Gastrocnemius medialis (tissue), 4 donors: Measurements from ENCODE around the gene RPS6KB1. TPM values are rescaled to one million over a fixed set of nuclear protein-coding genes. Genes with fewer than 3 reads are reported as not detected.
"Not testable (repeated sequence)": the region's sequence is repeated elsewhere in the genome, so short reads cannot be mapped to it uniquely, and the experiment has no call there.

Experiments
- ATAC-seq, 2 donors: fragments of 150-250 bp; one replicate each; pipeline ENCODE4 v1.9.1; 2016
- DNase-seq, 2 donors: peaks; one replicate each; pipeline ENCODE4 v3.0.0-alpha.2; 2019
- H3K27ac ChIP-seq, 4 donors: fragments of 200-600 bp; sonication (generic); 1 replicate in 1 of 4; 2 replicates in 3 of 4; pipeline ENCODE4 v1.5.1; 2016 to 2018; ENCODE audit warnings: mild to moderate bottlenecking in 2 of 4, moderate library complexity in 1 of 4
- H3K27me3 ChIP-seq, 3 donors: fragments of 200-600 bp; sonication (generic) in 2 of 3; 1 replicate in 1 of 3; 2 replicates in 2 of 3; pipeline versions ENCODE4 v1.5.1 to v1.6.0; 2016 to 2019; ENCODE audit warnings: mild to moderate bottlenecking in 1 of 3, moderate library complexity in 1 of 3
- H3K36me3 ChIP-seq, 2 donors: fragments of 200-600 bp; sonication (generic) in 1 of 2; one replicate each; pipeline ENCODE4 v1.5.1; 2017 to 2018
- H3K4me1 ChIP-seq, 2 donors: fragments of 200-600 bp; sonication (generic) in 1 of 2; one replicate each; pipeline ENCODE4 v1.5.1; 2016 to 2017; ENCODE audit warnings: mild to moderate bottlenecking in 2 of 2
- H3K4me3 ChIP-seq, 4 donors: fragments of 200-600 bp; sonication (generic) in 3 of 4; 1 replicate in 1 of 4; 2 replicates in 3 of 4; pipeline ENCODE4 v1.5.1; 2016 to 2019; ENCODE audit warnings: mild to moderate bottlenecking in 2 of 4
- H3K9me3 ChIP-seq, 3 donors: fragments of 200-600 bp; sonication (generic) in 2 of 3; 1 replicate in 1 of 3; 2 replicates in 2 of 3; pipeline ENCODE4 v1.5.1; 2016 to 2019
- CTCF ChIP-seq, 5 experiments: fragments of 450-650 bp in 3 of 5; fragments of 200-600 bp in 2 of 5; sonication (generic) in 2 of 5; IDR thresholded peaks in 4 of 5; conservative IDR thresholded peaks in 1 of 5; 1 replicate in 4 of 5; 2 replicates in 1 of 5; pipeline ENCODE4 v1.5.1; 2016 to 2019; ENCODE audit warnings: antibody characterized with exemption in 5 of 5, mild to moderate bottlenecking in 3 of 5, moderate library complexity in 3 of 5
- POLR2A ChIP-seq, 2 donors: fragments of 450-650 bp; IDR thresholded peaks; one replicate each; pipeline ENCODE4 v1.6.1; 2017; ENCODE audit warnings: antibody characterized with exemption in 2 of 2, mild to moderate bottlenecking in 2 of 2, moderate library complexity in 2 of 2
- in situ Hi-C, 4 donors: fragments of 200-750 bp; cut with MboI; loops; one replicate each; pipeline versions ENCODE4 v1.15.0 to v1.8.0; 2017; ENCODE audit warnings: low sequenced_read_pairs in 4 of 4
- intact Hi-C: fragments of 100-400 bp; cut with DNase I; formaldehyde crosslinking; loops from one replicate; pipeline ENCODE4 v1.15.1; 2023; ENCODE audit warnings: low total_unique reads
- total RNA-seq, 4 donors: library from RNA; depleted of rRNA; stranded (reverse); fragments of >200 nt; gene quantifications; one replicate each; pipeline versions ENCODE4 v1.1.0 to v1.2.3, GENCODE V29; 2016

RPS6KB1 gene
- total RNA-seq, 4 donors from 2014 or later: 38.4 to 58.4 (median 41.6) TPM

- H3K4me1 ChIP-seq: peaks cover 30 to 41% of the 10 kb centered on the region in 2 donors
- TF ChIP-seq CTCF (IDR thresholded peaks at IDR 0.05 in 4 of 5, conservative IDR thresholded peaks at IDR 0.05 in 1 of 5): no peak
- TF ChIP-seq POLR2A (IDR thresholded peaks at IDR 0.05): no peak
- peak overlapping the region in 3 of 4 donors; percentile 5 to 33 (median 24) for H3K4me3 ChIP-seq
- DNase-seq (peak; percentile 76 to 82), ATAC-seq (peak; percentile 56 to 63)
- H3K27ac ChIP-seq: peak overlapping the region; percentile 88 to 99 (median 91)
- in situ Hi-C loops: no loop called here
- no peaks in the 10 kb centered on the region for H3K9me3 ChIP-seq
- intact Hi-C loops: loop anchor here (5.0 kb wide), 1 partner anchor 116 kb away; the partner anchor contains the start of gene RNFT1
- H3K27me3 ChIP-seq: no peaks in the 10 kb centered on the region
- peaks cover 0 to 7% of the 10 kb centered on the region in 2 donors for H3K36me3 ChIP-seq
These were observed 46.3 kb upstream of the RPS6KB1 start for GRCh38 chr17:59846394-59847165.

GRCh38 chr17:59848385-59848668 lies 44.6 kb upstream of the RPS6KB1 start:
- no peak for TF ChIP-seq POLR2A (IDR thresholded peaks at IDR 0.05)
- no peak for TF ChIP-seq CTCF (IDR thresholded peaks at IDR 0.05 in 4 of 5, conservative IDR thresholded peaks at IDR 0.05 in 1 of 5)
- no peak for DNase-seq
- intact Hi-C loops (loop anchor here (5.0 kb wide), 1 partner anchor 114 kb away; the partner anchor contains the start of gene RNFT1), in situ Hi-C loops (no loop called here)
- Histone ChIP-seq H3K27me3 (no peaks in the 10 kb centered on the region), H3K36me3 (no peaks in the 10 kb centered on the region), H3K4me3 (no peak overlapping the region), H3K27ac (peak overlapping the region in 1 of 4 donors; percentile 99), H3K9me3 (no peaks in the 10 kb centered on the region), H3K4me1 (peaks cover 30 to 46% of the 10 kb centered on the region in 2 donors)
- no peak for ATAC-seq

- H3K27ac ChIP-seq: peak overlapping the region in 1 of 4 donors; percentile 99
- H3K9me3 ChIP-seq: no peaks in the 10 kb centered on the region
- DNase-seq (peak; percentile 65 to 80), ATAC-seq (no peak)
- in situ Hi-C loops: no loop called here
- TF ChIP-seq POLR2A (IDR thresholded peaks at IDR 0.05): no peak
- TF ChIP-seq CTCF (IDR thresholded peaks at IDR 0.05 in 4 of 5, conservative IDR thresholded peaks at IDR 0.05 in 1 of 5): no peak
- H3K4me1 ChIP-seq: peaks cover 30 to 44% of the 10 kb centered on the region in 2 donors
- H3K27me3 ChIP-seq: no peaks in the 10 kb centered on the region
- no peak overlapping the region for H3K4me3 ChIP-seq
- intact Hi-C loops: loop anchor here (5.0 kb wide), 1 partner anchor 114 kb away; the partner anchor contains the start of gene RNFT1
- H3K36me3 ChIP-seq: no peaks in the 10 kb centered on the region
These were observed 44.1 kb upstream of the RPS6KB1 start for GRCh38 chr17:59848778-59849177.

- in situ Hi-C loops: not testable (repeated sequence)
These were observed 42.6 kb upstream of the RPS6KB1 start for GRCh38 chr17:59850311-59850710.

More at GRCh38 chr17:59850311-59850710, 42.6 kb upstream of the RPS6KB1 start:
- H3K36me3 ChIP-seq, H3K27me3 ChIP-seq, H3K9me3 ChIP-seq, H3K4me3 ChIP-seq, DNase-seq, H3K27ac ChIP-seq, ATAC-seq, intact Hi-C loops: not testable (repeated sequence)
- H3K4me1 ChIP-seq: peaks cover 24 to 32% of the 10 kb centered on the region in 2 donors
